Activated T-cell treated with anti-CD3 and anti-CD28 coated beads, Interleukin-2, amount 50 U/mL, for 72 hours (primary cell): ENCODE measurements around the gene RASSF4. TPM values are rescaled to one million over a fixed set of nuclear protein-coding genes. Genes with fewer than 3 reads are reported as not detected.

Source experiments
- ATAC-seq, 2 donors: fragments of 150-1000 bp; cut with Tn5 transposase; replicated peaks in 1 of 2; 2 replicates each; pipeline ENCODE4 v1.10.0; 2021; ENCODE audit warnings: moderate library complexity in 2 of 2, mild to moderate bottlenecking in 1 of 2
- DNase-seq, 2 donors: peaks; one replicate each; pipeline ENCODE4 v3.0.0; 2021 to 2022; ENCODE audit warnings: mixed read lengths in 1 of 2
- H3K27ac Mint-ChIP-seq: one replicate; pipeline ENCODE4 v1.8.0; 2022; ENCODE audit warnings: mild to moderate bottlenecking, moderate library complexity, mixed read lengths
- H3K27me3 Mint-ChIP-seq: one replicate; pipeline ENCODE4 v1.8.0; 2022; ENCODE audit warnings: low read depth, mixed read lengths
- H3K36me3 Mint-ChIP-seq, 2 donors: one replicate each; pipeline ENCODE4 v1.8.0; 2022; ENCODE audit warnings: mixed read lengths in 2 of 2, mild to moderate bottlenecking in 1 of 2; ENCODE audit not compliant: insufficient read depth in 2 of 2
- H3K4me1 Mint-ChIP-seq: one replicate; pipeline ENCODE4 v1.8.0; 2022; ENCODE audit warnings: low read depth, mixed read lengths
- H3K4me3 Mint-ChIP-seq, 2 donors: one replicate each; pipeline ENCODE4 v1.8.0; 2022; ENCODE audit warnings: mild to moderate bottlenecking in 2 of 2, mixed read lengths in 2 of 2, moderate library complexity in 2 of 2
- H3K9me3 Mint-ChIP-seq, 2 donors: one replicate each; pipeline ENCODE4 v1.8.0; 2022; ENCODE audit warnings: mixed read lengths in 2 of 2
- total RNA-seq, 2 donors: library from RNA; stranded (reverse); gene quantifications; one replicate each; pipeline ENCODE4 v1.2.3, GENCODE V29; 2022

The RASSF4 gene
- total RNA-seq, 2 donors from 2014 or later: 2.6 to 2.8 TPM

DNA sequence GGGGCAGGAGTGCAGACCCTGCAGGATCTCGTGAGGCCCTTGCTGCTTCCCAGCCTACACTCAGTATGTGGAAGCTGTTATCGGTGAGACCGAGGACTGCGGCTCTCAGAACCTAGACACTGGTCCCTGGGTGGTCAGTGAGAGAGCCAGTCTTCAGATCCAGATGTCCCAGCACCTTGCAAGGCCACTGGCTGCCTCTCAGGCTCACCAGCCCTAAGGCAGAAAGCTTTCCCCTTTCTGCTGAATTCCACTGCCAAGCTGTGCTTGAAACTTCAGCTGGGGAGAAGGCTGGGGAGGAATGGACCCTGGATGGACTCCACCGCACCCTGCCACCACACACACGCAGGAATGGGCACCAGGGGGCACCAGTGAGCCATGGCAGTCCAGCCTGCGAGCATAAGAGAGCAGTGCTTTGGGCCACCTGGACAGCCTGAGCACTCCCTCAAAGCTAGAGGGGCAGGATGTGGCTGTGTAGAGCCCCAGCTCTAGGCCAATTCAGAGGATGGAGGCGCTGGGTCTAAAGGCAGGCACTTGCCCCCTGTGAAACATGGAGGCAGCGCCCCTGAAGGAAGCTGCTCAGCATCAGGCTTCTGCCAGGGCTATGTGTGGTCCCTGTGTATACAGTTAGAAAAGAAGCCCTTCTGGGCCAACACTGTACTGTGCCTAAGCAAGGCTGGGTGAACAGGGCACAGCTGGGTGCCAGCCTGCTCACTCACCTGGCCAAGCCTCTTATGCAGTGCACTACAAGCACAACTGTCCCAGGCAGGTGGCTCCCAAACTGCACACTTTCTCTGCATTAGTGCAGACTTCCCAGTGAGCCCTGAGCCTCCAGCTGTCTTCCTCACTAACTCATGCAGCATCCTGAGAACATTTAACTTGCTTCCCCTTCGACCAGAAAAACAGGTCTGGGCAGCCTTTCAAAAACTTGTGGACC, 26.8 kb upstream of the RASSF4 start:
- Mint-ChIP-seq H3K9me3 (no peaks in the 10 kb centered on the region), H3K36me3 (no peaks in the 10 kb centered on the region), H3K4me1 (peaks cover 6% of the 10 kb centered on the region), H3K27ac (no peak overlapping the region), H3K4me3 (no peak overlapping the region), H3K27me3 (no peaks in the 10 kb centered on the region)
- ATAC-seq (peak; percentile 96 to 97), DNase-seq (peak; percentile 86 to 91)

GRCh38 chr10:44933451-44934321, 25.9 kb upstream of the RASSF4 start:
- H3K9me3 Mint-ChIP-seq: no peaks in the 10 kb centered on the region

DNA sequence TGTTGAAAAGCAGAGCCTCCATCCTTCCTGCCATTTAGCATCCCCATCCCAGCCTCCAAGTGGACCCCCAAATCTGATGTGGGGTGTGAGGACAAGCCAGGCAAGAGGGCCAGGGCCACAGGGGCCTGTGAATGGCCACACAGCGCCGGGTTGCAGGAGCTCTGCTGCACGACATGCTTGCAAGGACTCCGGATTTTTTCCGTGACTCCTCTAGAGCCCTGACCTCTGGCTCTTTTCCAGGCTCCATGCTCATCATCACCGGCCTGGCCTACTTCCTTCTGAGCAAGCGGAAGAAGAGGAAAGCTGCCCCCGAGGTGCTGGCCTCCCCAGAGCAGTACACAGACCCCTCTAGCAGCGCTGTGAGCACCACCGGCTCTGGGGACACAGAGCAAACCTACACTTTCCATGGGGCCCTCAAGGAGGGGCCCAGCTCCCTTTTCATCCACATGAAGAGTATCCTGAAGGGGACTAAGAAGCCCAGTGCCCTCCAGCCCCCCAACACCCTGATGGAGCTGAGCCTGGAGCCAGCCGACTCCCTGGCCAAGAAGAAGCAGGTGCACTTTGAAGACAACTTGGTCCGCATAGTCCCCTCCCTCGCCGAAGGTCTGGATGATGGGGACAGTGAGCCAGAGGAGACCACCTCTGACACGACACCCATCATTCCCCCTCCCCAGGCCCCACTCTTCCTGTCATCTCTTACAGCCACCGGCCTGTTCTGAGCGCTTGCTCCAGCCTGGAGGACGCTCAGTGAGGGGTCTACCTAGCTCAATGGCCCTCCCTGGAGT, 25.0 kb upstream of the RASSF4 start:
- no peaks in the 10 kb centered on the region for H3K27me3 Mint-ChIP-seq
- no peak overlapping the region for H3K4me3 Mint-ChIP-seq
- no peak for DNase-seq
- ATAC-seq: no peak
- no peaks in the 10 kb centered on the region for H3K36me3 Mint-ChIP-seq
- H3K9me3 Mint-ChIP-seq: peaks cover 0 to 1% of the 10 kb centered on the region in 2 donors
- peaks cover 6% of the 10 kb centered on the region for H3K4me1 Mint-ChIP-seq
- no peak overlapping the region for H3K27ac Mint-ChIP-seq

More at GRCh38 chr10:44933451-44934321, 25.9 kb upstream of the RASSF4 start:
- H3K27me3 Mint-ChIP-seq: no peaks in the 10 kb centered on the region
- no peak overlapping the region for H3K4me3 Mint-ChIP-seq
- no peaks in the 10 kb centered on the region for H3K36me3 Mint-ChIP-seq
- H3K27ac Mint-ChIP-seq: no peak overlapping the region
- DNase-seq (no peak), ATAC-seq (no peak)
- H3K4me1 Mint-ChIP-seq: peaks cover 6% of the 10 kb centered on the region

- Mint-ChIP-seq H3K4me1 (peaks cover 6% of the 10 kb centered on the region), H3K36me3 (no peaks in the 10 kb centered on the region), H3K9me3 (peaks cover 0 to 1% of the 10 kb centered on the region in 2 donors), H3K27me3 (no peaks in the 10 kb centered on the region), H3K27ac (no peak overlapping the region), H3K4me3 (no peak overlapping the region)
- no peak for DNase-seq
- ATAC-seq: no peak
Observed at GRCh38 chr10:44935201-44935965, 24.2 kb upstream of the RASSF4 start.

DNA sequence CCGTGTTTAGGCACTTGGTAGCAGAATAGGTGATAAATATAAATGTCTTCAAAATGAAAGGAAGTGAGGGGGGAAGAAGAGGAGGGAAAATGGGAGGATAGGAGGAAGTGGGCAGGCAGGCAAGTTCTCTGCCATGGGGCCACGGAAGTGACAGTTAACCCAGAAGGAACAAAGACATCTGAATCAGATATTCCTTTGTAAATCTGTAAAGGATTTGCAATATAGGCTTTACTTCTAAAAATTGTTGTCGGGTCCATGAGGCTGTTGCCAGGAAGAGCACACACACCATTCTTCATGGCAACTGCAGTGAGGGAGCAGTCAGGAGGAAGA, 23.7 kb upstream of the RASSF4 start:
- H3K36me3 Mint-ChIP-seq: no peaks in the 10 kb centered on the region
- no peak for DNase-seq
- peaks cover 0 to 1% of the 10 kb centered on the region in 2 donors for H3K9me3 Mint-ChIP-seq

GRCh38 chr10:44936314-44936975, 23.2 kb upstream of the RASSF4 start:
- H3K9me3 Mint-ChIP-seq: peaks cover 0 to 1% of the 10 kb centered on the region in 2 donors
- H3K27ac Mint-ChIP-seq: no peak overlapping the region
- no peak overlapping the region for H3K4me3 Mint-ChIP-seq
- no peaks in the 10 kb centered on the region for H3K36me3 Mint-ChIP-seq
- H3K4me1 Mint-ChIP-seq: peaks cover 6% of the 10 kb centered on the region
- ATAC-seq (no peak), DNase-seq (no peak)
- H3K27me3 Mint-ChIP-seq: no peaks in the 10 kb centered on the region

More for the DNA sequence above, 23.7 kb upstream of the RASSF4 start:
- no peak for ATAC-seq
- Mint-ChIP-seq H3K27me3 (no peaks in the 10 kb centered on the region), H3K27ac (no peak overlapping the region), H3K4me3 (no peak overlapping the region), H3K4me1 (peaks cover 6% of the 10 kb centered on the region)

- H3K9me3 Mint-ChIP-seq: peaks cover 0 to 1% of the 10 kb centered on the region in 2 donors
- H3K36me3 Mint-ChIP-seq: no peaks in the 10 kb centered on the region
- peaks cover 6% of the 10 kb centered on the region for H3K4me1 Mint-ChIP-seq
- H3K27me3 Mint-ChIP-seq: no peaks in the 10 kb centered on the region
- H3K27ac Mint-ChIP-seq: no peak overlapping the region
- H3K4me3 Mint-ChIP-seq: no peak overlapping the region
- DNase-seq: no peak
- no peak for ATAC-seq
Observed at GRCh38 chr10:44937196-44938005, 22.2 kb upstream of the RASSF4 start.

GRCh38 chr10:44938956-44939355, 20.6 kb upstream of the RASSF4 start:
- Mint-ChIP-seq H3K36me3 (no peaks in the 10 kb centered on the region), H3K4me1 (peaks cover 6% of the 10 kb centered on the region), H3K27ac (no peak overlapping the region), H3K27me3 (peaks cover 9% of the 10 kb centered on the region), H3K4me3 (no peak overlapping the region), H3K9me3 (peaks cover 0 to 6% of the 10 kb centered on the region in 2 donors)
- no peak for DNase-seq
- ATAC-seq: no peak

DNA sequence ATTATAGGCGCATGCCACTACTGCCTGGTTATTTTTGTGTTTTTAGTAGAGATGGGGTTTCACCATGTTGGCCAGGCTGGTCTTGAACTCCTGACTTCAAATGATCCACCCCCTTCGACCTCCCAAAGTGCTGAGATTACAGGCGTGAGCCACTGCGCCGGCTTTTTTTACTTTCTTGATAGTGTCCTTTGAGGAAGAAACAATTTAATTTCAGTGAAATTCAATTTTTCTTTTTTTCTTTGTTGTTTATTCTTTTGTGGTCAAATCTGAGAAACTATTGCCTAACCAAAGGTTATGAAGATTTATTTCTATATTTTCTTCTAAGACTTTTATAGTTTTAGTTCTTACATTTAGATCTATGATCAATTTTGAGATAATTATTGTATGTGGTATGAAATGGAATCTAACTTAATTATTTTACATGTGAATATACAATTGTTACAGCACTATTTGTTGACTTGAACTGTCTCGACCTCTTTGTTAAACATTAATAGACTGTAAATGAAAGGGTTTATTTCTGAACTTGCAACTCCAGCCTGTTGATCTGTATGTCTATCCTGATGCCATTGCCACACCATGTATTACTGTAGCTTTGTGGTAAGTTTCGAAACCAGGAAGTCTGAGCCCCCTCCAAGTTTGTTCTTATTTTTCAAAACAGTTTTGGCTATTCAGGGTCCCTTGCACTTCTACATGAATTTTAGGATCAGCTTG, 19.8 kb upstream of the RASSF4 start:
- peaks cover 6% of the 10 kb centered on the region for H3K4me1 Mint-ChIP-seq
- no peak overlapping the region for H3K4me3 Mint-ChIP-seq
- peaks cover 5 to 14% of the 10 kb centered on the region in 2 donors for H3K9me3 Mint-ChIP-seq
- ATAC-seq: no peak
- no peak overlapping the region for H3K27ac Mint-ChIP-seq
- H3K36me3 Mint-ChIP-seq: peaks cover 5 to 8% of the 10 kb centered on the region in 2 donors
- no peak for DNase-seq
- H3K27me3 Mint-ChIP-seq: peaks cover 13% of the 10 kb centered on the region

GRCh38 chr10:44944354-44944753, 15.2 kb upstream of the RASSF4 start:
- H3K4me3 Mint-ChIP-seq: no peak overlapping the region
- ATAC-seq: no peak
- peaks cover 7 to 16% of the 10 kb centered on the region in 2 donors for H3K9me3 Mint-ChIP-seq
- H3K27me3 Mint-ChIP-seq: peaks cover 13% of the 10 kb centered on the region
- no peak for DNase-seq
- H3K36me3 Mint-ChIP-seq: peaks cover 10 to 12% of the 10 kb centered on the region in 2 donors
- peaks cover 6% of the 10 kb centered on the region for H3K4me1 Mint-ChIP-seq
- H3K27ac Mint-ChIP-seq: no peak overlapping the region

DNA sequence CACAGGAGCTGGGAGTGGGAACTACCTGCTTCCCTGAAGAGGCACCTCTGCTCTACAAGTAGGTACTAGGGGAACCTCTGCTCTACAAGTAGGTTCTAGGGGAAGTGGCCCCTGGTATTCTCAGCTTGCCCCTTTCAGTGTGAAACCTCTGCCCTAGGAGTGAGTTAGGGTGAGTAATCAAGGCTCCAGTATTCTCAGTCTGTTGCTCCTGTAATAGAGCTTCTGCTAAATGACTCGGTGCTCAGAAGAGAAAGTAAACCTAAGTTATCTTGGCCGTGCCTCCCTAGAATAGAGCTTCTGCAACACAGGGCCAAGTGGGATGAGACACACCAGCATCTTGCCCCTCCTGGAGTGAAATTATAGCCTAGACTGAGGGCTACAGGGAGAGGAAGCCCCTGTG, 13.4 kb upstream of the RASSF4 start:
- ATAC-seq (peak; percentile 47 to 73), DNase-seq (no peak)
- peaks cover 10 to 12% of the 10 kb centered on the region in 2 donors for H3K36me3 Mint-ChIP-seq
- peaks cover 13% of the 10 kb centered on the region for H3K27me3 Mint-ChIP-seq
- H3K27ac Mint-ChIP-seq: no peak overlapping the region
- peak overlapping the region in 1 of 2 donors; percentile 22 for H3K4me3 Mint-ChIP-seq
- H3K9me3 Mint-ChIP-seq: peaks cover 7 to 16% of the 10 kb centered on the region in 2 donors
- peaks cover 6% of the 10 kb centered on the region for H3K4me1 Mint-ChIP-seq
